Endothelial cell of umbilical vein (primary cell): ENCODE measurements around the gene KRT76. TPM values are rescaled to one million over a fixed set of nuclear protein-coding genes. Genes with fewer than 3 reads are reported as not detected.

Experiments used
- BruUV-seq: library from RNA; stranded (reverse); fragments of 400-500 nt; replicated peaks from 2 replicates; lab custom pipeline; 2021; lab: Mats Ljungman, UMichigan
- CTCF ChIA-PET: fragments of 300-600, 350-600 bp; sonication (Branson Sonifier 250); formaldehyde crosslinking; loops from one replicate; lab custom pipeline; 2021; ENCODE audit warnings: antibody characterized with exemption, inconsistent platforms; lab: Charles Lee
- POLR2A ChIA-PET: fragments of 300-600, 350-600 bp; sonication (Branson Sonifier 250); formaldehyde crosslinking; loops from one replicate; lab custom pipeline; 2021; ENCODE audit warnings: antibody characterized with exemption, inconsistent platforms; lab: Charles Lee
- DNase-seq: peaks from one replicate; pipeline ENCODE4 v3.0.0-alpha.2; 2011; ENCODE audit warnings: low read depth, low spot score
- FAIRE-seq: peaks from 2 replicates; lab custom pipeline; 2011; peaks lifted over from hg19 to GRCh38; lab: Jason Lieb, UNC
- H2AFZ ChIP-seq: 2 replicates; pipeline ENCODE4 v1.6.0; 2012; ENCODE audit warnings: low read depth, low read length, control low read depth, inconsistent platforms
- H3K27ac ChIP-seq: 2 replicates; pipeline ENCODE4 v1.5.1; 2011; ENCODE audit warnings: low read depth, mild to moderate bottlenecking, control low read depth, low read length, moderate library complexity; ENCODE audit not compliant: insufficient read depth
- H3K27me3 ChIP-seq, 2 experiments: 2 replicates each; pipeline versions ENCODE4 v1.6.0 to v1.6.1; 2011; ENCODE audit warnings: low read length in 2 of 2, mixed read lengths in 1 of 2; ENCODE audit not compliant: control insufficient read depth in 2 of 2, insufficient read depth in 2 of 2
- H3K36me3 ChIP-seq, 2 experiments: 2 replicates in 1 of 2; 3 replicates in 1 of 2; pipeline ENCODE4 v1.5.1; 2011; ENCODE audit warnings: low read length in 2 of 2, mild to moderate bottlenecking in 1 of 2, moderate library complexity in 1 of 2; ENCODE audit not compliant: control insufficient read depth in 2 of 2, insufficient read depth in 2 of 2; ENCODE audit errors: extremely low read depth in 1 of 2
- H3K4me1 ChIP-seq: 3 replicates; pipeline ENCODE4 v1.5.1; 2011; ENCODE audit warnings: mild to moderate bottlenecking, low read length; ENCODE audit not compliant: control insufficient read depth, insufficient read depth; ENCODE audit errors: extremely low read depth
- H3K4me2 ChIP-seq: 2 replicates; pipeline ENCODE4 v1.6.1; 2011; ENCODE audit warnings: low read length, control low read depth, mixed read lengths; ENCODE audit not compliant: insufficient read depth
- H3K4me3 ChIP-seq, 3 experiments: fragments of 200-600 bp in 1 of 3; sonication (generic), shearing (Covaris generic) in 1 of 3; replicated peaks in 1 of 3; 2 replicates each; pipeline ENCODE4 v1.5.1; 2011 to 2016; ENCODE audit warnings: control low read depth in 3 of 3, low read length in 3 of 3, mild to moderate bottlenecking in 2 of 3, inconsistent platforms in 1 of 3, low read depth in 1 of 3, moderate library complexity in 1 of 3; ENCODE audit not compliant: insufficient read depth in 1 of 3
- H3K79me2 ChIP-seq: 2 replicates; pipeline ENCODE4 v1.6.0; 2012; ENCODE audit warnings: low read length, inconsistent platforms; ENCODE audit not compliant: control insufficient read depth, insufficient read depth
- H3K9ac ChIP-seq: replicated peaks from 2 replicates; pipeline ENCODE3; 2011; ENCODE audit warnings: low read length, control low read depth; ENCODE audit not compliant: insufficient read depth; ENCODE audit errors: extremely low read depth
- H3K9me1 ChIP-seq: replicated peaks from 3 replicates; pipeline ENCODE4 v1.6.0; 2011; ENCODE audit warnings: mild to moderate bottlenecking, low read length; ENCODE audit not compliant: control insufficient read depth, insufficient read depth; ENCODE audit errors: extremely low read depth
- H3K9me3 ChIP-seq: replicated peaks from 2 replicates; pipeline ENCODE4 v1.5.1; 2012; ENCODE audit warnings: low read length, inconsistent platforms; ENCODE audit not compliant: control insufficient read depth, insufficient read depth
- H4K20me1 ChIP-seq: replicated peaks from 2 replicates; pipeline ENCODE3; 2011; ENCODE audit warnings: mild to moderate bottlenecking, low read length; ENCODE audit not compliant: control insufficient read depth, insufficient read depth; ENCODE audit errors: extremely low read depth
- EZH2 ChIP-seq: IDR thresholded peaks from 2 replicates; pipeline ENCODE4 v1.6.1; 2012; ENCODE audit warnings: borderline replicate concordance, low read depth, mild to moderate bottlenecking, moderate library complexity, low read length, inconsistent platforms; ENCODE audit not compliant: severe bottlenecking
- FOS ChIP-seq: IDR thresholded peaks from 2 replicates; pipeline ENCODE4 v1.6.1; 2011; ENCODE audit warnings: mild to moderate bottlenecking, low read length, moderate library complexity, borderline replicate concordance; ENCODE audit not compliant: insufficient read depth
- GATA2 ChIP-seq: IDR thresholded peaks from 2 replicates; pipeline ENCODE4 v1.7.0; 2011; ENCODE audit warnings: low read depth, mild to moderate bottlenecking, moderate library complexity, mixed read lengths, low read length; ENCODE audit not compliant: insufficient read length, insufficient read depth
- JUN ChIP-seq: IDR thresholded peaks from 2 replicates; pipeline ENCODE4 v1.6.1; 2011; ENCODE audit warnings: borderline replicate concordance, low read depth; ENCODE audit not compliant: insufficient read length, insufficient read depth
- MYC ChIP-seq: IDR thresholded peaks from one replicate; pipeline ENCODE4 v1.6.1; 2011; ENCODE audit warnings: mild to moderate bottlenecking, low read depth, low read length
- POLR2A ChIP-seq: IDR thresholded peaks from 2 replicates; pipeline ENCODE4 v1.6.1; 2012; ENCODE audit warnings: low read depth, mild to moderate bottlenecking, control low read depth, low read length
- POLR2AphosphoS5 ChIP-seq: IDR thresholded peaks from 2 replicates; pipeline ENCODE4 v1.6.1; 2012; ENCODE audit warnings: low read depth, mild to moderate bottlenecking, control low read depth, low read length, moderate library complexity; ENCODE audit not compliant: insufficient read depth
- dilution Hi-C: fragments of 300-500 bp; cut with MboI; formaldehyde crosslinking; loops from one replicate; pipeline ENCODE4 v1.15.0; 2019; ENCODE audit warnings: low sequenced_read_pairs; ENCODE audit not compliant: extremely low pct_ligation_motif_present
- intact Hi-C: fragments of 100-400 bp; cut with micrococcal nuclease; formaldehyde crosslinking; loops from one replicate; pipeline ENCODE4 v1.10.0; 2022
- polyA plus RNA-seq, 4 experiments: library from polyadenylated mRNA; depleted of rRNA in 3 of 4; stranded (reverse) in 3 of 4; unstranded in 1 of 4; fragments of >200 nt; gene quantifications; 2 replicates each; pipeline versions ENCODE4 v1.2.1 to v1.2.3, GENCODE V29; 2011 to 2012; ENCODE audit warnings: missing spikeins in 1 of 4
- total RNA-seq: library from RNA; stranded (reverse); gene quantifications from 2 replicates; pipeline ENCODE4 v1.2.3, GENCODE V29; 2021
- TF ChIP-seq, protein P1 (sequence below), 2 donors: IDR thresholded peaks; 1 replicate in 1 of 2; 2 replicates in 1 of 2; pipeline ENCODE4 v1.5.1; 2011; ENCODE audit warnings: low read length in 2 of 2, mild to moderate bottlenecking in 2 of 2, moderate library complexity in 2 of 2, control low read depth in 1 of 2, inconsistent platforms in 1 of 2, low read depth in 1 of 2; ENCODE audit not compliant: insufficient read depth in 1 of 2; ENCODE audit errors: extremely low read depth in 1 of 2
- TF ChIP-seq, protein P2 (sequence below): IDR thresholded peaks from 2 replicates; pipeline ENCODE4 v1.6.1; 2011; ENCODE audit not compliant: insufficient read depth, insufficient read length

Gene KRT76
- total and polyA plus RNA-seq, 2 donors (not counting 3 experiments of a cell fraction or from before 2014, with no cell fraction given) = not detected

DNA sequence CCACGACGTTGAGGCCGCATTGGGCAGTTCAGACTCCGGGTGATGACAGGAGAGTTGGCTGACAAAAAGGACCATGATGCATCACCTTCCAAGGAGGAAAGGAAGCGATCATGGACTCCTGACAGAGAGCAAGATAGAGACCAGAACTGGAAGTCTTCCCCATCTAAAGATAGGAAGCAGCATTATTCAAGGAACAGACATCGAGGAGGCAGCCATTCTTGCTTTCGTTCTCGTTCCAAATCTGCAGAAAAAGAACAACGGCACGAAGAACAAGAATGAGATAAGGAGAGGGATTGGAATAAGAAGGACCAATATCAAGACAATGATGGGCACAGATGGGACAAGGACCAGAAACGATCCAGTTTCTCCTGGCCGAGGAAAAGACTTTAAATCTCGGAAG, 46.8 kb downstream of the KRT76 start:
- no peak overlapping the region for H2AFZ ChIP-seq
- no peaks in the 10 kb centered on the region for H3K27me3 ChIP-seq
- no peaks in the 10 kb centered on the region for H3K9me1 ChIP-seq
- no peak overlapping the region for H3K9ac ChIP-seq
- H3K27ac ChIP-seq = no peak overlapping the region
- no peaks in the 10 kb centered on the region for H3K9me3 ChIP-seq
- H3K79me2 ChIP-seq = no peaks in the 10 kb centered on the region
- FAIRE-seq = no peak
- no TSS peak for BruUV-seq
- no peak overlapping the region for H3K4me2 ChIP-seq
- POLR2A ChIA-PET = no interaction called here
- TF ChIP-seq POLR2A = no peak
- TF ChIP-seq MYC = no peak
- no peak for TF ChIP-seq FOS
- TF ChIP-seq POLR2AphosphoS5 = no peak
- TF ChIP-seq JUN = no peak
- no peak for TF ChIP-seq GATA2
- TF ChIP-seq, protein P1, sequence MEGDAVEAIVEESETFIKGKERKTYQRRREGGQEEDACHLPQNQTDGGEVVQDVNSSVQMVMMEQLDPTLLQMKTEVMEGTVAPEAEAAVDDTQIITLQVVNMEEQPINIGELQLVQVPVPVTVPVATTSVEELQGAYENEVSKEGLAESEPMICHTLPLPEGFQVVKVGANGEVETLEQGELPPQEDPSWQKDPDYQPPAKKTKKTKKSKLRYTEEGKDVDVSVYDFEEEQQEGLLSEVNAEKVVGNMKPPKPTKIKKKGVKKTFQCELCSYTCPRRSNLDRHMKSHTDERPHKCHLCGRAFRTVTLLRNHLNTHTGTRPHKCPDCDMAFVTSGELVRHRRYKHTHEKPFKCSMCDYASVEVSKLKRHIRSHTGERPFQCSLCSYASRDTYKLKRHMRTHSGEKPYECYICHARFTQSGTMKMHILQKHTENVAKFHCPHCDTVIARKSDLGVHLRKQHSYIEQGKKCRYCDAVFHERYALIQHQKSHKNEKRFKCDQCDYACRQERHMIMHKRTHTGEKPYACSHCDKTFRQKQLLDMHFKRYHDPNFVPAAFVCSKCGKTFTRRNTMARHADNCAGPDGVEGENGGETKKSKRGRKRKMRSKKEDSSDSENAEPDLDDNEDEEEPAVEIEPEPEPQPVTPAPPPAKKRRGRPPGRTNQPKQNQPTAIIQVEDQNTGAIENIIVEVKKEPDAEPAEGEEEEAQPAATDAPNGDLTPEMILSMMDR (IDR thresholded peaks at IDR 0.05; ENCODE audit: extremely low read depth in 1 of 2, insufficient read depth in 1 of 2, low read depth in 1 of 2, low read length in 2 of 2) = no peak
- no peak for TF ChIP-seq EZH2
- TF ChIP-seq, protein P2, sequence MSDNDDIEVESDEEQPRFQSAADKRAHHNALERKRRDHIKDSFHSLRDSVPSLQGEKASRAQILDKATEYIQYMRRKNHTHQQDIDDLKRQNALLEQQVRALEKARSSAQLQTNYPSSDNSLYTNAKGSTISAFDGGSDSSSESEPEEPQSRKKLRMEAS = no peak
- dilution Hi-C loops = no loop called here
- intact Hi-C loops = no loop called here
- no peaks in the 10 kb centered on the region for H3K36me3 ChIP-seq
- no peaks in the 10 kb centered on the region for H3K4me1 ChIP-seq
- H3K4me3 ChIP-seq = no peak overlapping the region
- no peak for DNase-seq
- no peaks in the 10 kb centered on the region for H4K20me1 ChIP-seq
- CTCF ChIA-PET = no interaction called here
